ENCODE results near the gene INSR.

DNA sequence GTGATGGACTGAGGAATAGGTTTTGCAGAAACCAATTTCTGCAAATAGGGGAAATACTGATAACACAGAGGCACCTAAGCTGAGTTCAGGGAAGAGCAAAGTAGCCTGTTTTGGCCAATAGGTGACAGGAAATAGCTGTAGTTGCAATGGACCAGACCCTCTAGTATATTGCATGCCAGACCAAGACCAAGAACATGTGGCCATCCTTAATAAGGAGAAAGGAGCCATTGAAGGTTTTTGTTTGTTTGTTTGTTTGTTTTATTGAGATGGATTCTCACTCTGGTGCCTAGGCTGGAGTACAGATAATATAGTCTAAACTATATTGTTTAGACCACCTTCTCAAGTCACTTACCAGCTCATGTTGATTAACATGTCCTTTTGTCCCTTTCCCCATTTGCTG, 123.2 kb downstream of the INSR start:
- TF ChIP-seq POLR2A (IDR thresholded peaks at IDR 0.05; ENCODE audit: low read depth, low read length): no peak
- TF ChIP-seq, protein P1, sequence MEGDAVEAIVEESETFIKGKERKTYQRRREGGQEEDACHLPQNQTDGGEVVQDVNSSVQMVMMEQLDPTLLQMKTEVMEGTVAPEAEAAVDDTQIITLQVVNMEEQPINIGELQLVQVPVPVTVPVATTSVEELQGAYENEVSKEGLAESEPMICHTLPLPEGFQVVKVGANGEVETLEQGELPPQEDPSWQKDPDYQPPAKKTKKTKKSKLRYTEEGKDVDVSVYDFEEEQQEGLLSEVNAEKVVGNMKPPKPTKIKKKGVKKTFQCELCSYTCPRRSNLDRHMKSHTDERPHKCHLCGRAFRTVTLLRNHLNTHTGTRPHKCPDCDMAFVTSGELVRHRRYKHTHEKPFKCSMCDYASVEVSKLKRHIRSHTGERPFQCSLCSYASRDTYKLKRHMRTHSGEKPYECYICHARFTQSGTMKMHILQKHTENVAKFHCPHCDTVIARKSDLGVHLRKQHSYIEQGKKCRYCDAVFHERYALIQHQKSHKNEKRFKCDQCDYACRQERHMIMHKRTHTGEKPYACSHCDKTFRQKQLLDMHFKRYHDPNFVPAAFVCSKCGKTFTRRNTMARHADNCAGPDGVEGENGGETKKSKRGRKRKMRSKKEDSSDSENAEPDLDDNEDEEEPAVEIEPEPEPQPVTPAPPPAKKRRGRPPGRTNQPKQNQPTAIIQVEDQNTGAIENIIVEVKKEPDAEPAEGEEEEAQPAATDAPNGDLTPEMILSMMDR (IDR thresholded peaks at IDR 0.05 in 2 of 3, conservative IDR thresholded peaks at IDR 0.05 in 1 of 3; ENCODE audit: control insufficient read depth in 2 of 3, extremely low read depth in 1 of 3, insufficient read depth in 1 of 3, low read depth in 3 of 3, low read length in 3 of 3): no peak
- no peak for TF ChIP-seq PAX5 (IDR thresholded peaks at IDR 0.05; ENCODE audit: borderline replicate concordance, low read depth, low read length)
- TF ChIP-seq, protein P2, sequence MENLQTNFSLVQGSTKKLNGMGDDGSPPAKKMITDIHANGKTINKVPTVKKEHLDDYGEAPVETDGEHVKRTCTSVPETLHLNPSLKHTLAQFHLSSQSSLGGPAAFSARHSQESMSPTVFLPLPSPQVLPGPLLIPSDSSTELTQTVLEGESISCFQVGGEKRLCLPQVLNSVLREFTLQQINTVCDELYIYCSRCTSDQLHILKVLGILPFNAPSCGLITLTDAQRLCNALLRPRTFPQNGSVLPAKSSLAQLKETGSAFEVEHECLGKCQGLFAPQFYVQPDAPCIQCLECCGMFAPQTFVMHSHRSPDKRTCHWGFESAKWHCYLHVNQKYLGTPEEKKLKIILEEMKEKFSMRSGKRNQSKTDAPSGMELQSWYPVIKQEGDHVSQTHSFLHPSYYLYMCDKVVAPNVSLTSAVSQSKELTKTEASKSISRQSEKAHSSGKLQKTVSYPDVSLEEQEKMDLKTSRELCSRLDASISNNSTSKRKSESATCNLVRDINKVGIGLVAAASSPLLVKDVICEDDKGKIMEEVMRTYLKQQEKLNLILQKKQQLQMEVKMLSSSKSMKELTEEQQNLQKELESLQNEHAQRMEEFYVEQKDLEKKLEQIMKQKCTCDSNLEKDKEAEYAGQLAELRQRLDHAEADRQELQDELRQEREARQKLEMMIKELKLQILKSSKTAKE (IDR thresholded peaks at IDR 0.05; ENCODE audit: low read depth, poor library complexity, severe bottlenecking): no peak
- no peak for TF ChIP-seq EZH2 (IDR thresholded peaks at IDR 0.05; ENCODE audit: borderline replicate concordance, control insufficient read depth, low read depth, low read length)
- no peak for TF ChIP-seq TCF7 (IDR thresholded peaks at IDR 0.05; ENCODE audit: borderline replicate concordance)

All from GM12878 (cell line).